GM19463 (cell line): ENCODE data around the gene TRIM37.
"Not testable (repeated sequence)": the region's sequence is repeated elsewhere in the genome, so short reads cannot be mapped to it uniquely, and the experiment has no call there.

Experiments
- ATAC-seq: cut with Tn5 transposase; IDR thresholded peaks from one replicate; pipeline ENCODE4 v1.9.1; 2021; ENCODE audit warnings: mild to moderate bottlenecking, moderate library complexity; ENCODE audit not compliant: unreplicated experiment

Gene TRIM37

DNA sequence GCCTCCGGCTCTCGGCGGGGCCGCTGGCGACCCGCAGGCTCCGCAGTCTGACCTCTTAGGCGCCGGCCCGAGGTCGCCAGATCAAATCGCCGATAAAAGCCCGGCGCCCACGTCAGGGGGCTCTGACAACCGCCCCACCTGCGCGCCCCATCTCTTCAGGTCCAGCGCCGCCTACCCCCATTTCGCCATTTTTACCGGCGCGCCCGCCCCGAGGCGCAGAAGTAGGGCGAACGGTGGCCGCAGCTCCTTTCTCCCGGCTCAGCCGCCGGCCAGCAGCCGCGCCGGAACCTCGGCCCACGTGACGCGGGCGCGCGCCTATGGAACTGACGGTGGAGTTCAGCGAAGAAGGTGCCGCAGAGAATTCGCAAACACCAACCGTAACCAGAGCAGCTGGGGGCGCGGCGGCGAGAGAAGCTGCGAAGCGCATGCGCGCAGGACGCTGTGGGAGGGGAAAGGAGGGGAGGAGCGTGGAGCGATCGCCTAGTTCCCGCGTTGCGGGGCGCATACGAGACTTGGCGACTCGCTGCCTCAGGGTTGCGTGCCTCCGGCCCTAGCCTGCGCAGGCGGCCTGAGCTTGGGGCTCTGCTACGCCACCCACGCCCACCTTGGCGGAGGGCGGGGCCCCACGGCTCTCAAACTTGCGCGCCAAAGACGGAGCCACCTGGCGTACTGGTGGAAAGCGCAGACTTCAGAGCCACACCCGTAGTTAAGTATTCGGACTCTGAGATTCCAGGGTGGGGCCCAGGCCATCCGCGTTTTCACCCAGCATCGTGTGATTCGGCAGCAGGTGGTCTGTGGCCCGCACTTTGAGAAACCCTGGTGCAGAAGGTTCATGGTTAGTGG lies at the start of gene TRIM37:
Gene TRIM37, minus strand, starts transcription at position 418 of the 843 bp plus-strand sequence. CDS start 419 bp downstream, outside the sequence.
- ATAC-seq: peak; percentile 91

DNA sequence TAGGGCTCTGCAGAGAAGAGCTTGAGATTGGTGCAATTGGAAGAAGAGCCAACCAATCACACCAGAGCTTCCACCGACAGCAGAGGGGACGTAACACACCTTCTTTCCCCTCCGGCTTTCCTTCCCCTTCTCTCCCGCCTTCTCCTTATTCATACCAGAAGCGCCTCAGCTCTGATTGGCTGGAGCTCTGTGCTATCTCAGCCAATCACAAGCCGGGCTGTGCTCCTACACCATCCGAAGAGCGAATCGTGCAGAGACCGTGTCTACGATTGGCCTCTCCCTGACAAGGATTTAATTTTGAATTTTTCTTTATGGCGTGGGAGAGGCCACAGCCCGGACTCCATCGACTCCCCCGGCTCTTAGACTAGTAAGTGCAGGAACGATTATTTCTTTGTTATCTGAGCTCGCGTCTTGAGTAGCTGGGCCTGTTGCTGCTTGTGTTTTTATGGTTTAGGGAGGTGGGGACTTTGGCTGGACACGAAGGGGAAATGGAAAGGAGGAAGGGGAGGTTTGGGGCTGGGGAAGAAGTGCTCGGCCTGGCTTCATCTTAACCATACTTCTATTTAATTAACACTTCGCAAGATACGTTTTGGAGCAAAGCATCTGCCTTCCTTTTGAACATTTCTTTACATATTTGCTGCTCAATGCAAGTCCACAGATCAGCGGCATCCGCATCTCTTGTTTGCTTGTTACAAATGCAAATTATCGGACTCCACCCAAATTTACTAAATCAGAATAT lies 48.9 kb upstream of the TRIM37 start, which contains the start of gene PRR11:
Gene PRR11, plus strand, starts transcription at position 308 of the 739 bp plus-strand sequence. CDS start 14,007 bp downstream, outside the sequence.
- peak; percentile 89 for ATAC-seq

DNA sequence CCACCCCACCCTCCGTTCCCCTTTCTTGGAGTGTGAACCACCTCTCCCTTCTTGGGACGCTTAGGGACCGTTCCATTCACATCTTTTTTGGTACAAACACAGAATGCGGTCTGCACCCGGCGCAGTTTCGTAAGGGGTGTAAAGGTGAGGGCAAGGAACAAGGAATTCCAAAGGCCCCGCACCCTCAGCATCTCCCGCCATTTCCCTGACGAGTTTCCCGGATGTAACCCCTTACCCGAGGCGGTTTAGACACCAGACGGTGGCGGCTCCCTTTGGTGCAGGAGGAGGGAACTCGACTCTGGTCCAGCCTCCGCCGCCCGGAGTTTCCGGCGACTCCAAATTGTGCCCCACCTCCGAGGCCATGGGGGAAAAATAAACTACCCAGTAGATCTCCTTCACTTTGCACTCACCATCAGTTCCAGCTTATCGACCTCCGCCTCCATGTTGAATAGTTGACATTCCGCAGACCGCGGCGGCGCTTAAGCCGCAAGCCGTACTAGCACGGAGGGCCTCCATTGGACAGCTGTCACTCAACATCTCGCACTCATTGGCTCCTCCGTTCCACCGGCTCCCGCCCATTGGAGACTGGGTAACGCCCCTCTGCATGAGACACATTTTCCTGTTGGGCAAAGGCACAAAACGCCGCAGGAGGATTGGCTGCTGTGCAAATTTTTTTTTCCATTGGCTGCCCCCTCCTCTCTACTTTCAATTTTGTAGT lies 48.2 kb upstream of the TRIM37 start, which contains the start of gene SKA2:
Gene SKA2, minus strand, starts transcription at position 466 of the 718 bp plus-strand sequence. Its CDS starts 23 bp downstream, at position 443.
- peak; percentile 76 for ATAC-seq

DNA sequence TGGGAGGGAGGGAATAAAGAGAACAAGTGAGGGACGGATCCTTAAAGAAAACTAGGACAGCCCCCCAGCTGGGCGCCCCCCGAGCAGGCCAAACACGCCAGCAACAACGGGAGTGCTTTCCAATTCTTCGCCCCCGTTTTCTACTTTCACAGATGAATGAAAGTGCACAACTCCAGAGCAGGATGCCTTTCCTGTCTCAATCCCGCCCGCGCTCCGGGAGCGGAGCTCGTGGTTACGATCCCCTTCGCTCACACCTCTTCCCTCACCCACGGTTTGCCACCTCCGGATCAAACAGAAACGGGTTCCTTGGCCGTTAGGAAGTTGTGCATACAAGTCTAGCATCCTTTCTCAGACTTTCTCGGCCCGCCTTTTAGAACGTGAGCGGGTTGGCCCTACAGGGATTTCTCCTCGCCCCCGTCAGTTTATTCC lies 47.6 kb upstream of the TRIM37 start:
- no peak for ATAC-seq

- ATAC-seq: no peak
Measured at GRCh38 chr17:59152925-59153324, 46.2 kb upstream of the TRIM37 start.

- no peak for ATAC-seq
Measured at GRCh38 chr17:59151591-59151990, 44.9 kb upstream of the TRIM37 start.

- no peak for ATAC-seq
Measured at GRCh38 chr17:59151006-59151405, 44.3 kb upstream of the TRIM37 start.

GRCh38 chr17:59149841-59150511 lies 43.3 kb upstream of the TRIM37 start:
- ATAC-seq: no peak

DNA sequence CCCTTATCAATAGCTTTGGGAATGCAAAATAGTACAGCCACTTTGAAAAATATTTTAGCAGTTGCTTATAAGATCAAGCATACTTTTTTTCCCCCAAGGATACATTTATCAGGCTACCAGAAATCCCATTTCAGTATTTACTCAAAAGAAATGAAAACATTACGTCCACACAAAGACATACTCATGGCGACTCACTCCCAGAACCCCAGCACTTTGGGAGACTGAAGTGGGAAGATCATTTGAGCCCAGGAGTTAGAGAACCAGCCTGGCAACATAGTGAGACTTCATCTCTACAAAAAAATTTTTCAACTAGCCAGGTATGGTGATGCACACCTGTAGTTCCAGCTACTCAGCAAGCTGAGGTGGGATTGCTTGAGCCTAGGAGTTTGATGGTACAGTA lies 42.4 kb upstream of the TRIM37 start:
- ATAC-seq: no peak

GRCh38 chr17:59145571-59146096 lies 39.0 kb upstream of the TRIM37 start:
- ATAC-seq: no peak

DNA sequence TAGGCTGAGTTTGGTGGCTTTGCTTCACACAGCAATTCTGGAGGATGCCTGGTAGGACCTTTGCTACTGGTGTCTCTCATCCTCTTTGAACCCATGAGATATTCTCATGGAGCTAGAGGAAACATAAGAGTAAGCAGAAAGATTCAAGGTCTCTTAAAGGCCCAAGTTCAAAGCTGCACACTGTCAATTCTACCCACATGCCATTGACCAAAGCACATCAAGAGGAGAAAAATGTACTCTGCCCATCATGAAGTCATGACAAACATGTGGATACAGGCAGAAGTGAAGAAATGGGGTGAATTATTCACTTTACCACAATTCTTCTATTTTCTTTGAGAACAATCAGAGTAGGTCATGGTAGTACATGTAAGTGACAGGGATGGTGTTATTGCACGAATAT lies 35.2 kb upstream of the TRIM37 start:
- ATAC-seq: no peak

DNA sequence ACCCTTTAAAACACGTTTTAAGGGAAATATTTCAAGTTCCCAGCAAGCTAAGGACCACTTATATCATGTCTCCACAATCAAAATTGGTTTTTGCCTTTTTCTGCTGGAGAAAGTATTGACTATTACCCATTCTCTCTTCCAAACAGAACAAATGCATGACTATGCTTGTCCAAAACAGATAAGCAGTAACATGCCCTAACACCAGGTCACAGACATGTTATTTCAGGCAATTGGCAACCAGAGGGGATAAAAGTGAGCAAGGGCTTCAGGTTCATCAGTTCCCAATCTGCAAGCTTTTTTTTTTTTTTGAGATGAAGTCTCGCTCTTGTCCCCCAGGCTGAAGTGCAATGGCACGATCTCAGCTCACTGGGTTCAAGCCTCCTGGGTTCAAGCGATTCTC lies 33.3 kb upstream of the TRIM37 start:
- ATAC-seq: no peak

DNA sequence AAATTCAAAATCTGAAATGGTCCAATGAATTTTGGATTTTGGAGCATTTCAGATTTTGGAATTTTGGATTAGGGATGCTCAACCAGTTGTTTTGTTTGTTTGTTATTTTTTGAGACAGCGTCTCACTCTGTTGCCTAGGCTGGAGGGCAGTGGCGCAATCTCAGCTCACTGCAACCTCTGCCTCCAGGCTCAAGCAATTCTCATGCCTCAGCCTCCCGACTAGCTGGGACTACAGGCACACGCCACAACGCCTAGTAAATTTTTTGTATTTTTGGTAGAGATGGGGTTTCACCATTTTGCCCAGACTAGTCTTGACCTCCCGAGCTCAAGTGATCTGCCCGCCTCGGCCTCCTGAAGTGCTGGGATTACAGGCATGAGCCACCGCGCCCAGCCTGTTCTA lies 31.7 kb upstream of the TRIM37 start:
- not testable (repeated sequence) for ATAC-seq

- no peak for ATAC-seq
Measured at GRCh38 chr17:59131131-59131530, 24.5 kb upstream of the TRIM37 start.

GRCh38 chr17:59129814-59130213 lies 23.1 kb upstream of the TRIM37 start:
- no peak for ATAC-seq

GRCh38 chr17:59126809-59127417 lies 20.2 kb upstream of the TRIM37 start:
- ATAC-seq: no peak

- no peak for ATAC-seq
Measured at GRCh38 chr17:59124665-59125064, 18.0 kb upstream of the TRIM37 start.

- no peak for ATAC-seq
Measured at GRCh38 chr17:59121901-59122480, 15.3 kb upstream of the TRIM37 start.

- ATAC-seq: no peak
Measured at GRCh38 chr17:59115474-59115873, 8.8 kb upstream of the TRIM37 start.
